ENCODE data around the gene HAP1.
"Not testable (repeated sequence)": the region's sequence is repeated elsewhere in the genome, so short reads cannot be mapped to it uniquely, and the experiment has no call there.

The HAP1 gene

GRCh38 chr17:41678907-41679739 lies 55.3 kb downstream of the HAP1 start:
- no peak overlapping the region for H3K4me3 ChIP-seq (ENCODE audit: low read depth, low read length)
- no peak for DNase-seq (ENCODE audit: low read depth)

- DNase-seq (ENCODE audit: low read depth): no peak
- H3K4me3 ChIP-seq (ENCODE audit: low read depth, low read length): no peak overlapping the region
These were observed 56.0 kb downstream of the HAP1 start for GRCh38 chr17:41678411-41678906.

- no peak overlapping the region for H3K4me3 ChIP-seq (ENCODE audit: low read depth, low read length)
- no peak for DNase-seq (ENCODE audit: low read depth)
These were observed 58.4 kb downstream of the HAP1 start for GRCh38 chr17:41676058-41676419.

- DNase-seq (ENCODE audit: low read depth); H3K4me3 ChIP-seq (ENCODE audit: low read depth, low read length): not testable (repeated sequence)
These were observed 59.0 kb downstream of the HAP1 start for GRCh38 chr17:41675157-41676057.

All from skeletal muscle cell (primary cell).